Measurements from ENCODE around the gene MCC. TPM values are rescaled to one million over a fixed set of nuclear protein-coding genes. Genes with fewer than 3 reads are reported as not detected.

The MCC gene
- total RNA-seq, 4 donors from 2014 or later, result 6.8 to 11.9 (median 9.0) TPM

DNA sequence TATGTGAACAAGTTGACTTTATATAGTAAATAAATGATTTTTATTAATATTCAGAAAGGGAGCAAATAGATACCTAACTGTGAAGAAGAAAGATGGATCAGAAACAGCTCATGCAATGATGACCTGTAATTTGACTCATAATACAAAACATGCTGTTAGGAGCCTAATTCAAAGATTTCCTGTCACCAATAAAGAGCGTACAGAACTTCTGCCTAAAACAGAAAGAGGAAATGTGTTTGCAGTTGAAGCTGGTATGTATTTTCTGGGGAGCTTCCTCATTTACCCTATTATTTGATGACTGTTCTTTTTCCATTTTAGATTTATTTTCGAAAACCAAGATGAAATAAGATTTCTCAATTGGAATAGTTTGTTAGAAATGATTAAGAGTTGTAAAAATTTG lies 36.7 kb upstream of the MCC start:
- Histone ChIP-seq H3K27ac (no peak overlapping the region), H3K27me3 (no peaks in the 10 kb centered on the region), H3K9me3 (no peaks in the 10 kb centered on the region), H3K4me3 (no peak overlapping the region), H3K4me1 (peaks cover 11 to 16% of the 10 kb centered on the region in 2 donors), H3K36me3 (peaks cover 0 to 4% of the 10 kb centered on the region in 2 donors)
- no peak for ATAC-seq
- no peak for DNase-seq
- in situ Hi-C loops (cut with MboI; ENCODE audit: low sequenced_read_pairs in 4 of 4) (loop anchor here (25.0 kb wide), 2 partner anchors 488 to 538 kb away; partner anchors contain the start of gene DCP2 (in 3 of the 4)), intact Hi-C loops (cut with DNase I; ENCODE audit: low total_unique reads) (loop anchor here (5.0 kb wide), 1 partner anchor 548 kb away; the partner anchor contains the start of gene DCP2)
- TF ChIP-seq, protein P1, sequence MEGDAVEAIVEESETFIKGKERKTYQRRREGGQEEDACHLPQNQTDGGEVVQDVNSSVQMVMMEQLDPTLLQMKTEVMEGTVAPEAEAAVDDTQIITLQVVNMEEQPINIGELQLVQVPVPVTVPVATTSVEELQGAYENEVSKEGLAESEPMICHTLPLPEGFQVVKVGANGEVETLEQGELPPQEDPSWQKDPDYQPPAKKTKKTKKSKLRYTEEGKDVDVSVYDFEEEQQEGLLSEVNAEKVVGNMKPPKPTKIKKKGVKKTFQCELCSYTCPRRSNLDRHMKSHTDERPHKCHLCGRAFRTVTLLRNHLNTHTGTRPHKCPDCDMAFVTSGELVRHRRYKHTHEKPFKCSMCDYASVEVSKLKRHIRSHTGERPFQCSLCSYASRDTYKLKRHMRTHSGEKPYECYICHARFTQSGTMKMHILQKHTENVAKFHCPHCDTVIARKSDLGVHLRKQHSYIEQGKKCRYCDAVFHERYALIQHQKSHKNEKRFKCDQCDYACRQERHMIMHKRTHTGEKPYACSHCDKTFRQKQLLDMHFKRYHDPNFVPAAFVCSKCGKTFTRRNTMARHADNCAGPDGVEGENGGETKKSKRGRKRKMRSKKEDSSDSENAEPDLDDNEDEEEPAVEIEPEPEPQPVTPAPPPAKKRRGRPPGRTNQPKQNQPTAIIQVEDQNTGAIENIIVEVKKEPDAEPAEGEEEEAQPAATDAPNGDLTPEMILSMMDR (IDR thresholded peaks at IDR 0.05 in 4 of 5, conservative IDR thresholded peaks at IDR 0.05 in 1 of 5), result no peak
- TF ChIP-seq POLR2A (IDR thresholded peaks at IDR 0.05), result no peak

GRCh38 chr5:113523168-113523567 lies 34.9 kb upstream of the MCC start:
- Histone ChIP-seq H3K4me1 (peaks cover 11 to 16% of the 10 kb centered on the region in 2 donors), H3K27me3 (no peaks in the 10 kb centered on the region), H3K27ac (no peak overlapping the region), H3K9me3 (no peaks in the 10 kb centered on the region), H3K36me3 (peaks cover 0 to 4% of the 10 kb centered on the region in 2 donors), H3K4me3 (no peak overlapping the region)
- ATAC-seq, result no peak
- no peak for DNase-seq
- TF ChIP-seq, protein P1 (IDR thresholded peaks at IDR 0.05 in 4 of 5, conservative IDR thresholded peaks at IDR 0.05 in 1 of 5), result no peak
- no peak for TF ChIP-seq POLR2A (IDR thresholded peaks at IDR 0.05)
- in situ Hi-C loops (cut with MboI; ENCODE audit: low sequenced_read_pairs in 4 of 4), result loop anchor here in 3 of 4 donors (25.0 kb wide), 2 partner anchors 486 to 536 kb away; partner anchors contain the start of gene DCP2 (in 2 of the 3)
- intact Hi-C loops (cut with DNase I; ENCODE audit: low total_unique reads), result loop anchor here (5.0 kb wide), 1 partner anchor 546 kb away; the partner anchor contains the start of gene DCP2

DNA sequence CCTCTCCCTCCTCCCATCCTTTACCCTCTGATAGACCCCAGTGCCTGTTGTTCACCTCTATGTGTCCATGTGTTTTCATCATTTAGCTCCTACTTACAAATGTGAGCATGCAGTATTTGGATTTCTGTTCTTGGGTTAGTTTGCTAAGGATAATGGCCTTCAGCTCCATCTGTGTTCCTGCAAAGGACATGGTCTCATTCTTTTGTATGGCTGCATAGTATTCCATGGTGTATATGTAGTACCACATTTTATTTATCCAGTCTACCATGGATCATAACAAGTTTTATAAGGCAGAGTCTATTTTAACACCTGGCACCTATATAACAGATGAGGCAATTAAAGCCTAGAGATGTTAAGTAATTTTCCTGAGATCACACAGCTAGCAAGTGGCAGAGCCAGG lies 32.6 kb upstream of the MCC start:
- Histone ChIP-seq H3K9me3 (no peaks in the 10 kb centered on the region), H3K36me3 (peaks cover 0 to 4% of the 10 kb centered on the region in 2 donors), H3K27me3 (no peaks in the 10 kb centered on the region), H3K4me3 (no peak overlapping the region), H3K4me1 (peaks cover 13 to 23% of the 10 kb centered on the region in 2 donors), H3K27ac (no peak overlapping the region)
- intact Hi-C loops (cut with DNase I; ENCODE audit: low total_unique reads) (loop anchor here (5.0 kb wide), 1 partner anchor 544 kb away; the partner anchor contains the start of gene DCP2), in situ Hi-C loops (cut with MboI; ENCODE audit: low sequenced_read_pairs in 4 of 4) (loop anchor here in 3 of 4 donors (25.0 kb wide), 2 partner anchors 484 to 534 kb away; partner anchors contain the start of gene DCP2 (in 2 of the 3))
- TF ChIP-seq, protein P1 (IDR thresholded peaks at IDR 0.05 in 4 of 5, conservative IDR thresholded peaks at IDR 0.05 in 1 of 5), result no peak
- no peak for TF ChIP-seq POLR2A (IDR thresholded peaks at IDR 0.05)
- DNase-seq (no peak), ATAC-seq (no peak)

GRCh38 chr5:113520429-113520828 lies 32.2 kb upstream of the MCC start:
- peaks cover 17 to 27% of the 10 kb centered on the region in 2 donors for H3K4me1 ChIP-seq
- H3K27ac ChIP-seq, result no peak overlapping the region
- no peaks in the 10 kb centered on the region for H3K27me3 ChIP-seq
- ATAC-seq (no peak), DNase-seq (no peak)
- H3K4me3 ChIP-seq, result no peak overlapping the region
- peaks cover 0 to 4% of the 10 kb centered on the region in 2 donors for H3K36me3 ChIP-seq
- intact Hi-C loops (cut with DNase I; ENCODE audit: low total_unique reads), result loop anchor here (5.0 kb wide), 1 partner anchor 543 kb away; the partner anchor contains the start of gene DCP2
- H3K9me3 ChIP-seq, result no peaks in the 10 kb centered on the region
- in situ Hi-C loops (cut with MboI; ENCODE audit: low sequenced_read_pairs in 4 of 4), result loop anchor here in 3 of 4 donors (25.0 kb wide), 2 partner anchors 483 to 533 kb away; partner anchors contain the start of gene DCP2 (in 2 of the 3)
- no peak for TF ChIP-seq POLR2A (IDR thresholded peaks at IDR 0.05)
- TF ChIP-seq, protein P1 (IDR thresholded peaks at IDR 0.05 in 4 of 5, conservative IDR thresholded peaks at IDR 0.05 in 1 of 5), result no peak
